H1 (cell line): ENCODE results near the gene CAMK2B. TPM values are rescaled to one million over a fixed set of nuclear protein-coding genes. Genes with fewer than 3 reads are reported as not detected.

Experiments used
- CTCF ChIA-PET: fragments of 300-600 bp; sonication (Branson Sonifier 250); formaldehyde crosslinking; loops from one replicate; lab custom pipeline; 2021; ENCODE audit not compliant: partially characterized antibody; lab: Charles Lee
- POLR2A ChIA-PET: fragments of 300-600 bp; sonication (Branson Sonifier 250); formaldehyde crosslinking; loops from one replicate; lab custom pipeline; 2021; ENCODE audit warnings: inconsistent platforms; ENCODE audit not compliant: partially characterized antibody; lab: Charles Lee
- DNase-seq, 2 experiments: peaks; one replicate each; pipeline versions ENCODE4 v3.0.0 to v3.0.0-alpha.2; 2010 to 2022; ENCODE audit warnings: low spot score in 2 of 2, low read depth in 1 of 2, mixed read lengths in 1 of 2
- FAIRE-seq: peaks from 2 replicates; lab custom pipeline; 2011; peaks lifted over from hg19 to GRCh38; lab: Jason Lieb, UNC
- H2AFZ ChIP-seq: 2 replicates; pipeline ENCODE4 v1.8.1; 2012; ENCODE audit warnings: low read length, inconsistent platforms
- H2AK5ac ChIP-seq: 2 replicates; pipeline ENCODE4 v1.6.1; 2013; ENCODE audit warnings: low read depth, low read length
- H2BK120ac ChIP-seq: replicated peaks from 2 replicates; pipeline ENCODE3; 2013; ENCODE audit warnings: low read depth, low read length, inconsistent platforms
- H2BK12ac ChIP-seq: 2 replicates; pipeline ENCODE4 v1.6.1; 2013; ENCODE audit warnings: low read depth, low read length
- H2BK15ac ChIP-seq: 2 replicates; pipeline ENCODE4 v1.6.1; 2013; ENCODE audit warnings: low read length
- H2BK20ac ChIP-seq: 2 replicates; pipeline ENCODE4 v1.6.1; 2013; ENCODE audit warnings: low read length
- H2BK5ac ChIP-seq: 2 replicates; pipeline ENCODE4 v1.6.1; 2013; ENCODE audit warnings: low read depth, low read length
- H3K14ac ChIP-seq: 2 replicates; pipeline ENCODE4 v1.6.1; 2013; ENCODE audit warnings: inconsistent platforms; ENCODE audit not compliant: insufficient read length
- H3K18ac ChIP-seq: 2 replicates; pipeline ENCODE4 v1.6.1; 2013; ENCODE audit warnings: low read length; ENCODE audit errors: extremely low read depth
- H3K23ac ChIP-seq: 2 replicates; pipeline ENCODE4 v1.6.1; 2013; ENCODE audit warnings: inconsistent platforms; ENCODE audit not compliant: insufficient read length
- H3K23me2 ChIP-seq: 2 replicates; pipeline ENCODE4 v1.6.1; 2013; ENCODE audit warnings: low read depth, low read length
- H3K27ac ChIP-seq: 2 replicates; pipeline ENCODE4 v1.6.1; 2011; ENCODE audit warnings: low read depth, low read length, inconsistent platforms
- H3K27me3 ChIP-seq, 4 experiments: replicated peaks in 1 of 4; 1 replicate in 1 of 4; 2 replicates in 3 of 4; pipeline versions ENCODE4 v1.6.1 to v1.8.1; 2011 to 2013; ENCODE audit warnings: low read length in 3 of 4, mild to moderate bottlenecking in 3 of 4, inconsistent platforms in 2 of 4, mixed read lengths in 2 of 4, moderate library complexity in 1 of 4; ENCODE audit not compliant: control insufficient read depth in 3 of 4, insufficient read depth in 3 of 4; ENCODE audit errors: extremely low read depth in 1 of 4
- H3K36me3 ChIP-seq, 4 experiments: 2 replicates each; pipeline versions ENCODE4 v1.6.1 to v1.8.1; 2011 to 2013; ENCODE audit warnings: mild to moderate bottlenecking in 4 of 4, low read length in 3 of 4, moderate library complexity in 2 of 4, control low read depth in 1 of 4, inconsistent platforms in 1 of 4; ENCODE audit not compliant: insufficient read depth in 4 of 4, control insufficient read depth in 2 of 4
- H3K4ac ChIP-seq: replicated peaks from 2 replicates; pipeline ENCODE3; 2013; ENCODE audit warnings: low read length, low read depth, mixed read lengths, inconsistent platforms; ENCODE audit not compliant: insufficient read length
- H3K4me1 ChIP-seq, 4 experiments: replicated peaks in 1 of 4; 1 replicate in 1 of 4; 2 replicates in 3 of 4; pipeline versions ENCODE4 v1.6.1 to v1.8.1; 2011 to 2013; ENCODE audit warnings: low read length in 3 of 4, inconsistent platforms in 2 of 4, mixed read lengths in 1 of 4; ENCODE audit not compliant: insufficient read depth in 4 of 4, control insufficient read depth in 3 of 4
- H3K4me2 ChIP-seq, 2 experiments: 2 replicates each; pipeline versions ENCODE4 v1.6.1 to v1.8.1; 2011 to 2013; ENCODE audit warnings: low read depth in 2 of 2, low read length in 2 of 2, control low read depth in 1 of 2, inconsistent platforms in 1 of 2, mild to moderate bottlenecking in 1 of 2; ENCODE audit not compliant: insufficient read depth in 1 of 2
- H3K4me3 ChIP-seq, 4 experiments: fragments of 200-600, 300-600 bp in 1 of 4; sonication (generic), shearing (Covaris generic), sonication (Bioruptor Twin) in 1 of 4; 2 replicates each; pipeline versions ENCODE4 v1.5.1 to v1.8.1; 2011 to 2016; ENCODE audit warnings: low read length in 4 of 4, low read depth in 3 of 4, control low read depth in 2 of 4, inconsistent platforms in 2 of 4, mild to moderate bottlenecking in 2 of 4, mixed read lengths in 1 of 4, moderate library complexity in 1 of 4; ENCODE audit not compliant: insufficient read depth in 2 of 4; ENCODE audit errors: extremely low read depth in 1 of 4
- H3K56ac ChIP-seq: replicated peaks from 2 replicates; pipeline ENCODE3; 2013; ENCODE audit warnings: low read depth, mild to moderate bottlenecking, mixed read lengths, low read length, inconsistent platforms; ENCODE audit not compliant: insufficient read length
- H3K79me1 ChIP-seq: 2 replicates; pipeline ENCODE4 v1.6.1; 2013; ENCODE audit warnings: low read depth, low read length, control low read depth
- H3K79me2 ChIP-seq, 2 experiments: 2 replicates each; pipeline versions ENCODE4 v1.6.1 to v1.8.1; 2012 to 2013; ENCODE audit warnings: low read length in 2 of 2, mild to moderate bottlenecking in 2 of 2, inconsistent platforms in 1 of 2; ENCODE audit not compliant: insufficient read depth in 2 of 2, control insufficient read depth in 1 of 2
- H3K9ac ChIP-seq, 4 experiments: replicated peaks in 1 of 4; 1 replicate in 1 of 4; 2 replicates in 3 of 4; pipeline versions ENCODE4 v1.6.1 to v1.8.1; 2011 to 2013; ENCODE audit warnings: low read depth in 3 of 4, low read length in 3 of 4, control low read depth in 2 of 4, mild to moderate bottlenecking in 2 of 4, moderate library complexity in 2 of 4, inconsistent platforms in 1 of 4; ENCODE audit errors: extremely low read depth in 1 of 4
- H3K9me3 ChIP-seq, 2 experiments: 2 replicates each; pipeline versions ENCODE4 v1.6.1 to v1.8.1; 2012 to 2013; ENCODE audit warnings: mild to moderate bottlenecking in 2 of 2, moderate library complexity in 2 of 2, control low read depth in 1 of 2, inconsistent platforms in 1 of 2, low read depth in 1 of 2, low read length in 1 of 2, mixed read lengths in 1 of 2; ENCODE audit not compliant: insufficient read depth in 2 of 2
- H4K20me1 ChIP-seq, 2 experiments: replicated peaks in 1 of 2; 2 replicates each; pipeline versions ENCODE3 to v1.8.1; 2011 to 2013; ENCODE audit warnings: inconsistent platforms in 2 of 2, low read length in 2 of 2, mild to moderate bottlenecking in 1 of 2; ENCODE audit not compliant: insufficient read depth in 2 of 2, control insufficient read depth in 1 of 2
- H4K5ac ChIP-seq: 2 replicates; pipeline ENCODE4 v1.6.1; 2013; ENCODE audit warnings: low read length, low read depth, mixed read lengths, inconsistent platforms; ENCODE audit not compliant: insufficient read length
- H4K8ac ChIP-seq: 2 replicates; pipeline ENCODE4 v1.8.0; 2013; ENCODE audit warnings: mild to moderate bottlenecking, moderate library complexity, low read length, inconsistent platforms; ENCODE audit not compliant: insufficient read depth; ENCODE audit errors: extremely low read depth
- H4K91ac ChIP-seq: replicated peaks from 2 replicates; pipeline ENCODE3; 2013; ENCODE audit warnings: low read length, mixed read lengths, inconsistent platforms; ENCODE audit not compliant: insufficient read length
- BACH1 ChIP-seq: IDR thresholded peaks from 2 replicates; pipeline ENCODE4 v1.6.1; 2012; ENCODE audit warnings: low read length, improper control_type of control experiment
- CBX5 ChIP-seq: fragments of 300-800, 300-1000 bp; sonication (generic); IDR thresholded peaks from 2 replicates; pipeline ENCODE4 v1.7.1; 2016; ENCODE audit warnings: antibody characterized with exemption, low read length, low read depth
- CTBP2 ChIP-seq: IDR thresholded peaks from 2 replicates; pipeline ENCODE4 v1.7.0; 2011; ENCODE audit warnings: borderline replicate concordance, mild to moderate bottlenecking, moderate library complexity, mixed read lengths, low read length; ENCODE audit not compliant: insufficient read depth, insufficient read length
- FOSL1 ChIP-seq: IDR thresholded peaks from 2 replicates; pipeline ENCODE4 v1.6.1; 2011; ENCODE audit warnings: mild to moderate bottlenecking, low read depth, low read length, moderate library complexity; ENCODE audit not compliant: insufficient read depth
- HDAC6 ChIP-seq: IDR thresholded peaks from one replicate; pipeline ENCODE4 v1.7.1; 2012; ENCODE audit warnings: low read depth, mild to moderate bottlenecking, inconsistent platforms, low read length, moderate library complexity
- KDM1A ChIP-seq: fragments of 200-600, 300-600 bp; sonication (generic); IDR thresholded peaks from 2 replicates; pipeline ENCODE4 v1.7.1; 2016; ENCODE audit warnings: mild to moderate bottlenecking, low read length, borderline replicate concordance
- KDM5A ChIP-seq: fragments of 200-600 bp; IDR thresholded peaks from 2 replicates; pipeline ENCODE4 v1.7.1; 2012; ENCODE audit warnings: mild to moderate bottlenecking, low read length, inconsistent platforms, mixed read lengths
- MAX ChIP-seq: IDR thresholded peaks from 2 replicates; pipeline ENCODE4 v1.6.1; 2012; ENCODE audit warnings: inconsistent platforms
- PHF8 ChIP-seq: fragments of 200-600 bp; sonication (generic); conservative IDR thresholded peaks from 2 replicates; pipeline ENCODE4 v1.7.1; 2012; ENCODE audit warnings: low read depth, mild to moderate bottlenecking, inconsistent platforms, low read length, moderate library complexity
- RFX5 ChIP-seq: IDR thresholded peaks from 2 replicates; pipeline ENCODE4 v1.6.1; 2011; ENCODE audit warnings: low read depth, low read length, improper control_type of control experiment, borderline replicate concordance
- SP2 ChIP-seq: IDR thresholded peaks from 2 replicates; pipeline ENCODE4 v1.6.1; 2012; ENCODE audit warnings: mild to moderate bottlenecking, low read length, inconsistent platforms
- SP4 ChIP-seq: IDR thresholded peaks from 2 replicates; pipeline ENCODE4 v1.6.1; 2012; ENCODE audit warnings: low read length, inconsistent platforms
- TBP ChIP-seq: IDR thresholded peaks from 2 replicates; pipeline ENCODE4 v1.6.1; 2011; ENCODE audit warnings: low read depth, low read length, improper control_type of control experiment
- WGBS, 2 experiments: shearing (Covaris generic) in 1 of 2; methylation state at CpG; one replicate each; pipeline versions ENCODE4 v1.1.6 to v1.1.7; 2013 to 2015; ENCODE audit warnings: low lambda C conversion rate in 2 of 2, mixed read lengths in 2 of 2, inconsistent platforms in 1 of 2, low coverage in 1 of 2, missing lambda C conversion rate in 1 of 2; ENCODE audit not compliant: insufficient replicate concordance in 2 of 2, insufficient coverage in 1 of 2, insufficient read length in 1 of 2; ENCODE audit errors: extremely low coverage in 1 of 2, missing lambda C conversion rate in 1 of 2; 5-methylcytosine and 5-hydroxymethylcytosine counted together
- polyA plus RNA-seq, 7 experiments: library from polyadenylated mRNA; depleted of rRNA in 3 of 7; stranded (reverse) in 5 of 7; unstranded in 2 of 7; fragments of >200 nt in 5 of 7; fragments of 200-250 nt in 2 of 7; gene quantifications; 1 replicate in 5 of 7; 2 replicates in 1 of 7; 4 replicates in 1 of 7; pipeline versions ENCODE4 v1.2.1 to v1.2.3, GENCODE V29; 2011 to 2013; ENCODE audit warnings: missing spikeins in 2 of 7, mixed read lengths in 2 of 7
- total RNA-seq: library from RNA; stranded (reverse); fragmentation: NEBNext Ultra II Directional; extraction: Animal tissue kit (Norgen Biotek cat#: 25700); gene quantifications from 2 replicates; pipeline ENCODE4 v1.2.1, GENCODE V29; 2021

Gene CAMK2B
- total and polyA plus RNA-seq, 2 of the 8 experiments (the other 6 are each of a cell fraction or from before 2014, with no cell fraction given), result 0.05 to 0.15 TPM

- no peak overlapping the region for H4K5ac ChIP-seq
- H3K79me1 ChIP-seq, result no peaks in the 10 kb centered on the region
- H4K8ac ChIP-seq, result no peak overlapping the region
- H2BK5ac ChIP-seq, result no peak overlapping the region
- no peaks in the 10 kb centered on the region for H4K20me1 ChIP-seq
- no peak overlapping the region for H3K4me3 ChIP-seq
- peak overlapping the region; percentile 20; the same call in 1 of the 2 replicates for H2AFZ ChIP-seq
- H3K23ac ChIP-seq, result no peak overlapping the region
- no peak overlapping the region for H3K56ac ChIP-seq
- DNase-seq, result no peak
- H3K79me2 ChIP-seq, result no peaks in the 10 kb centered on the region
- ChIA-PET CTCF (interaction anchor here (2.0 kb wide), 1 partner anchor 23 kb away, joined by 5 read pairs; no protein-coding TSS in a partner anchor), POLR2A (interaction anchor here (1.7 kb wide), 1 partner anchor 49 kb away, joined by 3 read pairs; no protein-coding TSS in a partner anchor)
- H3K9me3 ChIP-seq, result no peaks in the 10 kb centered on the region
- no peak overlapping the region for H2BK15ac ChIP-seq
- no peak overlapping the region for H3K4ac ChIP-seq
- H2BK12ac ChIP-seq, result no peak overlapping the region
- no peak overlapping the region for H3K9ac ChIP-seq
- no peak overlapping the region for H2BK120ac ChIP-seq
- H2BK20ac ChIP-seq, result no peak overlapping the region
- no peak overlapping the region for H2AK5ac ChIP-seq
- H3K27me3 ChIP-seq, result no peaks in the 10 kb centered on the region; a peak in 1 of 7 replicates
- no peak overlapping the region for H3K18ac ChIP-seq
- H3K14ac ChIP-seq, result no peak overlapping the region
- no peak overlapping the region for H3K27ac ChIP-seq
- H3K23me2 ChIP-seq, result no peaks in the 10 kb centered on the region
- H3K4me1 ChIP-seq, result peaks cover 0 to 6% (median 0%) of the 10 kb centered on the region in 4 experiments; a peak in 3 of 7 replicates
- no peak overlapping the region for H4K91ac ChIP-seq
- 87% methylated on average over 20 of the region's 20 CpGs; no CpG with 5 or more reads in 1 of the 2 experiments for WGBS, 2 experiments
- no peaks in the 10 kb centered on the region for H3K36me3 ChIP-seq
- H3K4me2 ChIP-seq, result no peak overlapping the region
- FAIRE-seq, result no peak
- TF ChIP-seq KDM5A, result no peak
- no peak for TF ChIP-seq SP4
- TF ChIP-seq BACH1, result no peak
- TF ChIP-seq PHF8, result no peak
- TF ChIP-seq TBP, result no peak
- no peak for TF ChIP-seq CTBP2
- TF ChIP-seq HDAC6, result no peak
- TF ChIP-seq FOSL1, result no peak
- TF ChIP-seq SP2, result no peak
- no peak for TF ChIP-seq MAX
- no peak for TF ChIP-seq RFX5
- TF ChIP-seq KDM1A, result no peak
- TF ChIP-seq CBX5, result no peak
These were observed 61.9 kb downstream of the CAMK2B start for GRCh38 chr7:44263326-44264082.
